Heart left ventricle (tissue), 16 donors: Measurements from ENCODE around the gene DHRS1. TPM values are rescaled to one million over a fixed set of nuclear protein-coding genes. Genes with fewer than 3 reads are reported as not detected.

ENCODE experiments used
- ATAC-seq, 4 donors: fragments of 200-7000 bp; cut with Tn5 transposase; one replicate each; pipeline ENCODE4 v1.9.1; 2020 to 2022; ENCODE audit warnings: moderate library complexity in 4 of 4, mild to moderate bottlenecking in 3 of 4, moderate number of reproducible peaks in 1 of 4
- DNase-seq, 5 donors: peaks; one replicate each; pipeline ENCODE4 v3.0.0-alpha.2; 2020
- H3K27ac ChIP-seq, 12 donors: fragments of 200-600 bp; sonication (generic) in 4 of 12; one replicate each; pipeline versions ENCODE4 v1.5.0 to v1.8.0; 2016 to 2022; ENCODE audit warnings: mild to moderate bottlenecking in 2 of 12
- H3K27me3 ChIP-seq, 9 donors: fragments of 200-600 bp; sonication (generic) in 2 of 9; one replicate each; pipeline versions ENCODE4 v1.5.1 to v1.8.0; 2016 to 2022; ENCODE audit warnings: mild to moderate bottlenecking in 3 of 9
- H3K36me3 ChIP-seq, 9 donors: fragments of 200-600 bp; sonication (generic) in 2 of 9; one replicate each; pipeline versions ENCODE4 v1.5.0 to v1.8.0; 2018 to 2022; ENCODE audit warnings: mild to moderate bottlenecking in 2 of 9
- H3K4me1 ChIP-seq, 12 donors: fragments of 200-600 bp; sonication (generic) in 4 of 12; one replicate each; pipeline versions ENCODE4 v1.5.0 to v1.8.0; 2016 to 2022; ENCODE audit warnings: mild to moderate bottlenecking in 3 of 12
- H3K4me3 ChIP-seq, 12 donors: fragments of 200-600 bp; sonication (generic) in 4 of 12; one replicate each; pipeline versions ENCODE4 v1.5.0 to v1.8.0; 2017 to 2022; ENCODE audit warnings: mild to moderate bottlenecking in 9 of 12, moderate library complexity in 4 of 12
- H3K9me3 ChIP-seq, 12 donors: fragments of 200-600 bp; sonication (generic) in 4 of 12; one replicate each; pipeline versions ENCODE4 v1.5.0 to v1.8.0; 2016 to 2022; ENCODE audit warnings: mild to moderate bottlenecking in 1 of 12
- POLR2A ChIP-seq, 2 donors: fragments of 450-650 bp; IDR thresholded peaks; one replicate each; pipeline ENCODE4 v1.6.1; 2017; ENCODE audit warnings: antibody characterized with exemption in 2 of 2, mild to moderate bottlenecking in 2 of 2, moderate library complexity in 2 of 2
- WGBS, 4 donors: extraction: QIAGEN DNeasy Blood & Tissue Kit in 2 of 4; methylation state at CpG; one replicate each; pipeline versions ENCODE4 v1.1.5 to v1.1.7; 2013 to 2018; 5-methylcytosine and 5-hydroxymethylcytosine counted together
- intact Hi-C, 10 donors: fragments of 100-400 bp; cut with DNase I; formaldehyde crosslinking; loops; one replicate each; pipeline versions ENCODE4 v1.11.1 to v1.14.2; 2022
- polyA plus RNA-seq, 2 donors: library from polyadenylated mRNA; stranded (reverse); fragments of 200-250 nt; gene quantifications; one replicate each; pipeline ENCODE4 v1.2.3, GENCODE V29; 2013
- total RNA-seq, 9 donors: library from RNA; depleted of rRNA in 2 of 9; stranded (reverse); fragments of >200 nt in 2 of 9; fragmentation: NEBNext Ultra II Directional in 3 of 9; extraction: Animal tissue kit (Norgen Biotek cat#: 25700) in 3 of 9; gene quantifications; one replicate each; pipeline versions ENCODE4 v1.1.0 to v1.2.4, GENCODE V29; 2016 to 2023
- TF ChIP-seq, protein P1 (sequence below), 12 donors: fragments of 200-600 bp; sonication (generic) in 4 of 12; IDR thresholded peaks; one replicate each; pipeline versions ENCODE4 v1.5.0 to v1.8.0; 2018 to 2022; ENCODE audit warnings: antibody characterized with exemption in 12 of 12, mild to moderate bottlenecking in 5 of 12
- donor health status: ischemic (EF 13 %, LVEDD 7.1; RV severe dilation, severe dysfunction).
- donor health status: healthy with polysubstance abuse.
- donor health status: DM: no; HTN: yes; CAD: no.
- donor health status: DM: no; HTN: no; CAD: no.
- donor health status: ischemic (EF 25% LVEDD 6.9; RV normal size, moderate dysfunction).
- donor health status: ischemic (EF 25% LVEDD 5.7; RV mildly dilated, moderate dysfunction).
- donor health status: healthy.
- donor health status: DM: yes; HTN: yes; CAD: no.
- donor health status: ischemic (EF 35%, LVEDD 5.7; RV mildly dilated, moderate dysfunction).
- donor health status: nonischemic (EF 11% LVEDD 7.7; RV severe dilation, severe dysfunction).
- donor health status: DM: yes; HTN: yes; CAD: no.
- donor health status: PGD.
- donor health status: ischemic (EF 29% LVEDD 5.4; RV normal size, mild dysfunction).
- donor health status: nonischemic (EF 23%, LVEDD 6.1; RV moderate dilation, normal function).

DHRS1 gene
- total and polyA plus RNA-seq, 11 donors, result 5.5 to 18.1 (median 10.7) TPM

- ATAC-seq (no peak), DNase-seq (no peak)
- Histone ChIP-seq H3K4me3 (no peak overlapping the region), H3K27me3 (no peaks in the 10 kb centered on the region), H3K27ac (no peak overlapping the region), H3K36me3 (peaks cover 0 to 9% (median 0%) of the 10 kb centered on the region in 9 donors), H3K4me1 (peaks cover 0 to 19% (median 0%) of the 10 kb centered on the region in 12 donors), H3K9me3 (no peaks in the 10 kb centered on the region)
- intact Hi-C loops, result no loop called here
- WGBS, 4 donors, result 89 to 91% (median 90%) methylated on average over 7 of the region's 7 CpGs
- TF ChIP-seq, protein P1, sequence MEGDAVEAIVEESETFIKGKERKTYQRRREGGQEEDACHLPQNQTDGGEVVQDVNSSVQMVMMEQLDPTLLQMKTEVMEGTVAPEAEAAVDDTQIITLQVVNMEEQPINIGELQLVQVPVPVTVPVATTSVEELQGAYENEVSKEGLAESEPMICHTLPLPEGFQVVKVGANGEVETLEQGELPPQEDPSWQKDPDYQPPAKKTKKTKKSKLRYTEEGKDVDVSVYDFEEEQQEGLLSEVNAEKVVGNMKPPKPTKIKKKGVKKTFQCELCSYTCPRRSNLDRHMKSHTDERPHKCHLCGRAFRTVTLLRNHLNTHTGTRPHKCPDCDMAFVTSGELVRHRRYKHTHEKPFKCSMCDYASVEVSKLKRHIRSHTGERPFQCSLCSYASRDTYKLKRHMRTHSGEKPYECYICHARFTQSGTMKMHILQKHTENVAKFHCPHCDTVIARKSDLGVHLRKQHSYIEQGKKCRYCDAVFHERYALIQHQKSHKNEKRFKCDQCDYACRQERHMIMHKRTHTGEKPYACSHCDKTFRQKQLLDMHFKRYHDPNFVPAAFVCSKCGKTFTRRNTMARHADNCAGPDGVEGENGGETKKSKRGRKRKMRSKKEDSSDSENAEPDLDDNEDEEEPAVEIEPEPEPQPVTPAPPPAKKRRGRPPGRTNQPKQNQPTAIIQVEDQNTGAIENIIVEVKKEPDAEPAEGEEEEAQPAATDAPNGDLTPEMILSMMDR (IDR thresholded peaks at IDR 0.05), result no peak
- TF ChIP-seq POLR2A (IDR thresholded peaks at IDR 0.05), result no peak
These were observed 45.6 kb downstream of the DHRS1 start for GRCh38 chr14:24253936-24254335.

DNA sequence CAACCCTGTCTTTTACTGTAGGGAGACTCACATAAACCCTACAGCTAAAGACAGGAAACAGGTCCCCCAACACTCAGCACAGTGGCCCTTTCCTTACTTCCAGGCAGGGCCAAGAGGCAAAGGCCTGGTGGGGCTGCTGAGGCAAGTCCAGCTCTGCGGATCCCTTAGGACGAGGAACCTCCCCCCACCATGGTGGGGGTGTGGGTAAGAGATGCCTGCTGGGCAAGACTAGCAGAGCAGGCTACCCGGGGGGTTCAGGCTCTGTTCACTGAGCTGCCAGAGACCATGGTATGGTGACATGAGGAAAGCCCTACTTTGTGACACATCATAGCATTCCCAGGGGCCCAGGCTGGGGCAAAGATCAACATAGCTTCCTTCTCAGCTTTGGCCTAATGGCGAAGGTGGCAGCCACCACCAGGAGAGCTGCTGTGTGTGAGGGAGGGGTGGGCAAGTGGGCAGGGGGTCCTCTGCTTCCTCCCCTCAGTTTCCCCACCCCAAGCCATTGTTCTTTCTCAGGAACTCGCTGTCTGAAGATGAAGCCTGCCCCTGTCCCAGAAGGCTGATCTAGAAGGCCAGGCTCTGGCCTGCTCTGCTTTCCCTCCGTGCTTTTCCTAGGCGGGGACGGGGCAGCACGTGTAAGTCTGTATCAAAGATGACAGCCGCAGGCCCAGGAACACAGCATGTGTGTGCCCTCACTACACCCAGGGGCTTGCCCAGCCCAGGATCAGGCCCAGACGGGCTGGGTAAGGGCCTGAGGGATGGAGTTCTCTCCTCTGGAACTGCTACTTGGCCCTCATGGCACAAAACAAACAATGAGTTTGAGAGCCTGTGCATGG lies 47.1 kb downstream of the DHRS1 start:
- TF ChIP-seq, protein P1 (IDR thresholded peaks at IDR 0.05), result no peak

GRCh38 chr14:24251880-24252288 lies 47.7 kb downstream of the DHRS1 start:
- intact Hi-C loops, result loop anchor here in 1 of 10 donors (2.0 kb wide), 1 partner anchor 39 kb away; no protein-coding TSS in a partner anchor

More for the DNA sequence above, 47.1 kb downstream of the DHRS1 start:
- Histone ChIP-seq H3K27me3 (no peaks in the 10 kb centered on the region), H3K4me3 (no peak overlapping the region), H3K27ac (no peak overlapping the region), H3K36me3 (peaks cover 0 to 9% (median 0%) of the 10 kb centered on the region in 9 donors), H3K4me1 (peaks cover 0 to 19% (median 0%) of the 10 kb centered on the region in 12 donors), H3K9me3 (no peaks in the 10 kb centered on the region)
- ATAC-seq (no peak), DNase-seq (no peak)
- intact Hi-C loops, result no loop called here
- 82 to 90% (median 83%) methylated on average over 11 of the region's 11 CpGs for WGBS, 4 donors

GRCh38 chr14:24250354-24250753 lies 49.2 kb downstream of the DHRS1 start:
- Histone ChIP-seq H3K27ac (no peak overlapping the region), H3K36me3 (peaks cover 0 to 9% (median 0%) of the 10 kb centered on the region in 9 donors), H3K4me1 (peaks cover 0 to 30% (median 0%) of the 10 kb centered on the region in 12 donors), H3K27me3 (no peaks in the 10 kb centered on the region), H3K9me3 (no peaks in the 10 kb centered on the region), H3K4me3 (no peak overlapping the region)
- TF ChIP-seq, protein P1 (IDR thresholded peaks at IDR 0.05), result no peak
- no peak for TF ChIP-seq POLR2A (IDR thresholded peaks at IDR 0.05)
- intact Hi-C loops, result loop anchor here in 1 of 10 donors (2.0 kb wide), 1 partner anchor 40 kb away; no protein-coding TSS in a partner anchor
- no peak for ATAC-seq
- 70 to 77% (median 71%) methylated on average over 4 of the region's 4 CpGs for WGBS, 4 donors
- no peak for DNase-seq

More at GRCh38 chr14:24251880-24252288, 47.7 kb downstream of the DHRS1 start:
- peaks cover 0 to 9% (median 0%) of the 10 kb centered on the region in 9 donors for H3K36me3 ChIP-seq
- H3K27me3 ChIP-seq, result no peaks in the 10 kb centered on the region
- DNase-seq (no peak), ATAC-seq (no peak)
- TF ChIP-seq POLR2A (IDR thresholded peaks at IDR 0.05), result no peak
- TF ChIP-seq, protein P1 (IDR thresholded peaks at IDR 0.05), result no peak
- H3K4me1 ChIP-seq, result peaks cover 0 to 23% (median 0%) of the 10 kb centered on the region in 12 donors
- H3K9me3 ChIP-seq, result no peaks in the 10 kb centered on the region
- WGBS, 4 donors, result 63 to 91% (median 78%) methylated on average over 1 of the region's 1 CpG
- no peak overlapping the region for H3K27ac ChIP-seq
- no peak overlapping the region for H3K4me3 ChIP-seq
